Fibroblast of mammary gland (primary cell): Measurements from ENCODE around the gene CABLES2.

Source experiments
- DNase-seq: peaks from one replicate; pipeline ENCODE4 v3.0.0-alpha.2; 2010; ENCODE audit warnings: low read depth
- H3K4me3 ChIP-seq: 2 replicates; pipeline ENCODE4 v1.5.1; 2011; ENCODE audit warnings: low read depth, mild to moderate bottlenecking, low read length, moderate library complexity; ENCODE audit not compliant: control insufficient read depth
- CTCF ChIP-seq: conservative IDR thresholded peaks from 2 replicates; pipeline ENCODE4 v1.5.1; 2011; ENCODE audit warnings: low read depth, low read length, inconsistent platforms; ENCODE audit not compliant: control insufficient read depth, insufficient read depth

The CABLES2 gene

GRCh38 chr20:62339647-62340062 lies 67.4 kb downstream of the CABLES2 start:
- DNase-seq, result no peak
- H3K4me3 ChIP-seq, result no peak overlapping the region
- no peak for TF ChIP-seq CTCF
